HG03025 (cell line): ENCODE measurements around the gene CTXN1.
A peak's percentile ranks its signal among the peaks of the same experiment; 100 is the strongest.
"Not testable (repeated sequence)": the region's sequence is repeated elsewhere in the genome, so short reads cannot be mapped to it uniquely, and the experiment has no call there.

Experiments
- ATAC-seq: cut with Tn5 transposase; IDR thresholded peaks from one replicate; pipeline ENCODE4 v1.9.1; 2021; ENCODE audit warnings: mild to moderate bottlenecking, moderate library complexity; ENCODE audit not compliant: unreplicated experiment, low FRiP score

Gene CTXN1

GRCh38 chr19:7903244-7904073, 22.5 kb downstream of the CTXN1 start, which contains the start of gene MAP2K7:
Gene MAP2K7 (plus strand): TSS chr19:7903877. CDS start chr19:7903945, 68 bp downstream.
- peak; percentile 90 for ATAC-seq

DNA sequence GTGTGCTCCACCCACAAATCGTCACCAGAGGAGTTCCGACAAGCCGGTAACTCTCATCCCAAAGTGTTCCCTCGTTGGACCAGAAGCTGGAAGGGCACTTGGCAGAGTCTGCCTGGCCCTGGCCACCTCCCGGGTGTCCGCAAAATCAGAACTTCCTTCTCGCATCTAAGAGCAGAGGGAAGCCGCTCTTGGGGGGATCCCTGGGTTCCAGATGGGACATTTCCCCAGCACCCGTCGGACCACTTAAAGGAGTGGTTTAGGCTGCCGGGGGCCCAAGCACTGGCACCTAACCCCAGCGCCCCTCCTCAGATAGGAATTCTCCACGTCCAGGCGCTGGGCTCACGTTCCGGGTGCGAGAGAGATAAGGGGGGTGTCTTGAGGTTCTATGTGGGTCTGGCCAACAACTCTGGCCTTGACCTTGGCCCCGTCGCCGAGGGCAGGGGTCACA, 23.1 kb downstream of the CTXN1 start:
- peak; percentile 3 for ATAC-seq

- ATAC-seq: no peak
These were observed 24.6 kb downstream of the CTXN1 start for GRCh38 chr19:7901337-7901736.

- ATAC-seq: no peak
These were observed 25.0 kb downstream of the CTXN1 start for GRCh38 chr19:7900931-7901330.

GRCh38 chr19:7900401-7900870, 25.5 kb downstream of the CTXN1 start:
- ATAC-seq: no peak

DNA sequence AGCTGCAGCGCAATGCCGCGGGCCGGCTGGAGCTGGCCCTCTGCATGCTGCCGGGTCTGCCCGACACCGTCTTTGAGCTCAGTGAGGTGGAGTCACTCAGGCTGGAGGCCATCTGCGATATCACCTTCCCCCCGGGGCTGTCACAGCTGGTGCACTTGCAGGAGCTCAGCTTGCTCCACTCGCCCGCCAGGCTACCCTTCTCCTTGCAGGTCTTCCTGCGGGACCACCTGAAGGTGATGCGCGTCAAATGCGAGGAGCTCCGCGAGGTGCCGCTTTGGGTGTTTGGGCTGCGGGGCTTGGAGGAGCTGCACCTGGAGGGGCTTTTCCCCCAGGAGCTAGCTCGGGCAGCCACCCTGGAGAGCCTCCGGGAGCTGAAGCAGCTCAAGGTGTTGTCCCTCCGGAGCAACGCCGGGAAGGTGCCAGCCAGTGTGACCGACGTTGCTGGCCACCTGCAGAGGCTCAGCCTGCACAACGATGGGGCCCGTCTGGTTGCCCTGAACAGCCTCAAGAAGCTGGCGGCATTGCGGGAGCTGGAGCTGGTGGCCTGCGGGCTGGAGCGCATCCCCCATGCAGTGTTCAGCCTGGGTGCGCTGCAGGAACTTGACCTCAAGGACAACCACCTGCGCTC, 26.1 kb downstream of the CTXN1 start:
- no peak for ATAC-seq

- ATAC-seq: no peak
These were observed 27.0 kb downstream of the CTXN1 start for GRCh38 chr19:7898967-7899366.

DNA sequence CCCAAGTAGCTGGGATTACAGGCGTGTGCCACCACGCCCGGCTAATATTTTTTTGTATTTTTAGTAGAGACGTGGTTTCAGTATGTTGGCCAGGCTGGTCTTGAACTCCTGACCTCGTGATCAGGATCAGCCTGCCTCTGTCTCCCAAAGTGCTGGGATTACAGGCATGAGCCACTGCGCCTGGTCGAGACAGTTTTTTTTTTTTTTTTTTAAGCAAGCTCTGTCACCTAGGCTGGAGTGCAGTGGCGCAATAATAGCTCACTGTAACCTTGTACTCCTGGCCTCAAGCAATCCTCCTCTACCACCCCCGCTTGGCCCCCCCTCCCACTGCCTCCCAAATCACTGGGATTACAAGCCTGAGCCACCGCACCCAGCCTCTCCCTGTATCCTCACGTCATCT, 28.6 kb downstream of the CTXN1 start:
- no peak for ATAC-seq

GRCh38 chr19:7895565-7895964, 30.4 kb downstream of the CTXN1 start:
- no peak for ATAC-seq

GRCh38 chr19:7894612-7895309, 31.2 kb downstream of the CTXN1 start:
- no peak for ATAC-seq

GRCh38 chr19:7893362-7894101, 32.4 kb downstream of the CTXN1 start:
- ATAC-seq: not testable (repeated sequence)

GRCh38 chr19:7888826-7889217, 37.1 kb downstream of the CTXN1 start:
- ATAC-seq: no peak

DNA sequence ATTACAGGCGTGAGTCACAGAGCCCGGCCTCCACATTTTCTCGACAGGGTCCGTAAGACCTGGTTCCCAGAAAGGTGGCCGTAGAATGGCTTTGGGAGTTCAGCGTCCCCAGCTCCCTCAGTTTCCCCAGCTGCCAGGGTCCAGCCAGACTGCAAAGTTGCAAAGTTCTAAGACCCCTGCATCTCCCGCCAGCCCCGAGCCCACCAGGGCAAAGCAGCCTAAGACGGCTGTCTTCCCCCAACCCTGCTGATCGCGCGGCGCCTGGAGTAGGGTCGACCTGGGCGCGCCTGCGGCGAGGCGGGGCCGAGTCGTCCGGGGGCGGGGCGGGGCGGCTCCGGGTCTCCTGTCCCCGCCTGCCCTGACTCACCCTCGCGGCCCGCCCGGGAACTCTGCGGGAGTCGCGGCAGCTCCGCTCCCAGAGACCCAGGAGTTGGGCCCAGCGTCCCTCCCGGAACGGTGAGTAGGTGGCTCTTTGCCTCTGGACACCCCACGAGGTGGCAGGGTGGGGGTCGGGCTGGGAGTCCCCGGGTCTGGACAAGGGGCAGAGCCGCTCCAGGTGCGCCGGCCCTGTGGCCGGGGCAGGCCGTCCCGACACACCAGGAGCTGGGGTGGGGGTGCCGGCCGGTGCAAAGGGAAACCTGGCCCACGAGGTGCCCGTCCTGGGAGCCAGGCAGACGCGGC, 37.6 kb downstream of the CTXN1 start, which contains the start of gene LRRC8E:
LRRC8E (plus strand) TSS at position 366 of the 681 bp plus-strand sequence. CDS start 7,094 bp downstream, outside the sequence.
- ATAC-seq: no peak

GRCh38 chr19:7887408-7888144, 38.4 kb downstream of the CTXN1 start:
- ATAC-seq: no peak

GRCh38 chr19:7885818-7886217, 40.1 kb downstream of the CTXN1 start:
- ATAC-seq: no peak

DNA sequence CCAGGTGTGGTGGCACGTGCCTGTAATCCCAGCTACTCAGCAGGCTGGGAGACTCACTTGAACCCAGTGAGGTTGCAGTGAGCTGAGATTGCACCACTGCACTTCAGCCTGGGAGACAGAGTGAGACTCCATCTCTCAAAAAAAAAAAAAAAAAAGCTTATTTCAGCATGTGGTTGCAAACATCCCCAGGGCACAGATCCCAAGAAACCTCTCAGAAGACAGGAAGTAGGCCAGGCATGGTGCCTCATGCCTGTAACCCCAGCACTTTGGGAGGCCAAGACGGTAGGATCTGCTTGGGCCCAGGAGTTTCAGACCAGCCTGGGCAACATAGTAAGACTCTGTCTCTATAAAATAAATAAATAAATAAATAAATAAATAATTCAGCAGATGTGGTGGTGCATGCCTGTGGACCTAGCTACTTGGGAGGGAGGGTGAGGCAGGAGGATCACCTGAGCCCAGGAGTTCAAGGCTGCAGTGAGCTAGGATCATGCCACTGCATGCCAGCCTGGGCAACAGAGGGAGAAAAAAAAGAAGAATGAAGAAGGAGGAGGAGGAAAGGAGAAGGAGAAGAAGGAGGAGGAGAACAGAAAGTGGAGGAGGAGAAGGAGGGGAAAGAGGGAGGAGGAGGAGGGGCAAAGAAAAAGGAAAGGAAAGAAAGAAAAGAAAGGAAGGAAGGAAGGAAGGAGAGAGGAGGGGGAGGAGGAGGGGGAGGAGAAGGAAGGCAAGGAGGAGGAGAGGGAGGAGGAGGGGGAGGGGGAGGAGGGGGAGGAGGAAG, 42.0 kb downstream of the CTXN1 start:
- no peak for ATAC-seq

- no peak for ATAC-seq
These were observed 42.8 kb downstream of the CTXN1 start for GRCh38 chr19:7883105-7883504.

DNA sequence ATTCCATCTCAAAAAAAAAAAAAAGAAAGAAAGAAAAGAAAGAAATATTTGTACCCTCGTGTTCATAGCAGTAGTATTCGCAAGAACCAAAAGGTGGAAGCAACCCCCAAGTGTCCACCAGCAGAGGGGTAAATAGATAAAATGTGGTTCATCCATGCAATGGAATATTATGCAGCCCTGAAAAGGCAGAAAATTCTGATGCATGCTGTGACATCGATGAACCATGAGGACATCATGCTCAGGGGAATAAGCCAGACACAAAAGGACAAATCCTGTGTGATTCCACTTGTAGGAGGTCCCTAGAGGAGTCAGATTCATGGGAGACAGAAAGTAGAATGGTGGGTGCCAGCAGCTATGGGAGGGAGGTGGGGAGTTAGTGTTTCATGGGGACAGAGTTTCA, 44.0 kb downstream of the CTXN1 start:
- no peak for ATAC-seq
